GM21381 (cell line): Measurements from ENCODE around the gene PLEKHA6.

ENCODE experiments used
- ATAC-seq: cut with Tn5 transposase; IDR thresholded peaks from one replicate; pipeline ENCODE4 v1.9.1; 2021; ENCODE audit warnings: mild to moderate bottlenecking, moderate library complexity; ENCODE audit not compliant: unreplicated experiment

Gene PLEKHA6

GRCh38 chr1:204194080-204194479 is 165.6 kb downstream of the PLEKHA6 start:
- ATAC-seq, result no peak

DNA sequence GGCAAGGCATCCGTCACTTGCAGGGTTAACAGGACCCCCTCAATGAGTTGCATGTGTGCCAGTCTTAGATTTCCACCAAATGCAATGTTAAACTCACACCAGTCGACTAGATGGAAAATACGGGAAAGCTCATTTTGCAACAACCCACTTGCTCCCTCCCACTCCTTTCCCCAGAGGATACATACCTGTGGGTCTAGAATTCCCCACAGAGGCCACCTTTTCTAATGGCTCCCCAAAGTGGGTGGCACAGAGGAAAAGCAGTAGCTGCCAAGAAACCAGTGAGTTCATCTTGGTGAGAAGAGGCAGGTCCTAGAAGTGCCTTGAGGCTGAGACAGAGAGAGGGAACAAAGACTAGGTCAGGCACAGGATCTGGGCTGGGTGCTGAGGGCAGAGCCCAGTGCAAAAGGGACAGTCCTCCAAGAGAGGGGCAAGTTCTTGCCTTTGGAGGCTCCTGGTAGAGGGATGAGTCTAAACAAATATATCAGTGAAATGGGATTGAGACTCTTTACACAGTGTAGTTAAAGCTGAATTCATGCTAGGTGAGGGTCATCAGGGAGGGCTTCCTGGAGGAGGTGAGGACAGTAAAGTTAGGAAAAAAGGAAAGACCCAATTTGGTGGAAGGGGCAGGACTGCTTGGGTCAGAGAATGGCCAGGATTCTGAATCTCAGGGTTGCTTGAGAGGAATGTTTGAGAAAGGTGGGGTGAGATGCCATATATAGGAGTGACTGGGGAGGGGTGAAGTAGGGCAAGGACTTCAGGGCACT is 167.0 kb downstream of the PLEKHA6 start:
- no peak for ATAC-seq

DNA sequence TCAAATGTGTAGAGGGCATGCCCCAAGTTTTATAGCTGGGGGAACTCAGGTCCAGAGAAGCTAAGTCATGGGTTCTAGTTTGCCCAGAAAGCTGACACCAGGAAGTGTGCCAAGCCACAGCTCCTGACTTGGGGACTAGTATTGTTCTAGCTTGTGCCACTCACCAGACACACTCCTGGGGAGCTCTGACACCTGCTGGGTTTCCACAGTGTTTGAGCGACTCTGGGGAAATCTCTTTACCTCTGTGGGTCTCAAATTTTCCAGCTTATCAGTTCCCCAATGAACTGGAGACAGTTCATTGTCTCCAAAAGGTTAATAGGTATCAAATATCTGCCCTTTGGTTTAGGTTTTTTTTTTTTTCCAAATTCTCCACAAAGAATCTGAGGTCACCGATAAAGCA is 167.7 kb downstream of the PLEKHA6 start:
- no peak for ATAC-seq

DNA sequence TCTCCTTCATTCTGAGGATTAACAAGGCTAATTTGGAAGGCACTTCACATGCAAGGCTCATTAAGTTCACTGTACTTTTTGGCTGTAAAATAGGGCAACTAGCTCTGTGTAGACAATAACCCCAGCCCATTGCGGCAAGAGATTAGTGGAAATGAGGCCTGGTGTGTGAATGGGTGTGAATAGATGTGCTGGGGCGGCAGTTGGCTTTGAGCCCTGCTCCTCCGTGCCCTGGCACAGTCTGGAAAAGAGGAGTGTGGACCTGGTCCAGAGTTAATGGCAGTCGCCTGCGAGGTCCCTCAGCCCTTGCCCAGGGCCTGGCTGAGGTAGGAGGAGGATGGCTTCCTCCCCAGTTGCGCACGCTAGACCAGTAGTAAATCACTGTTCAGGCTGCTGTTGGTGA is 168.3 kb downstream of the PLEKHA6 start:
- no peak for ATAC-seq

GRCh38 chr1:204190212-204191211 is 169.2 kb downstream of the PLEKHA6 start:
- ATAC-seq, result no peak

- ATAC-seq, result no peak
These were observed 170.6 kb downstream of the PLEKHA6 start for GRCh38 chr1:204188959-204189639.

- no peak for ATAC-seq
These were observed 173.1 kb downstream of the PLEKHA6 start for GRCh38 chr1:204186597-204186996.

DNA sequence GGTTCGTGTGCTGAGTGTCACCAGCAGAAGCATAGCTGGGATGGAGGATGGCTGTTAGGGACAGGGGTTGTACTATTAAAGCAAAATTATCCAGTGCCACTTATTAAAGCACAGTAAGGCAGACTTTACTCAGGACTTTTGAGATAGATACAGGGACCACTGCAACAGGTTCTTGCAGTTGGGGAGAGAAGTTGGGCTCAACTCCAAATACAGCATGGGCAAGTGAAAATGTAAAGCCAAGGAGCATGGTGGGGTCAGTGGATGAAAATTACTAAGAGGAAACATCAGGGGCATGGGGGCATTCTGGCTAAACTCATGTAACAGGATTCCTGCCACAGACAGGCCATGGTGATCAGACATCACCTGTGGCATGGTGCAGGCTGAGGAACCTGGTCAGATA is 178.6 kb downstream of the PLEKHA6 start:
- ATAC-seq, result no peak

DNA sequence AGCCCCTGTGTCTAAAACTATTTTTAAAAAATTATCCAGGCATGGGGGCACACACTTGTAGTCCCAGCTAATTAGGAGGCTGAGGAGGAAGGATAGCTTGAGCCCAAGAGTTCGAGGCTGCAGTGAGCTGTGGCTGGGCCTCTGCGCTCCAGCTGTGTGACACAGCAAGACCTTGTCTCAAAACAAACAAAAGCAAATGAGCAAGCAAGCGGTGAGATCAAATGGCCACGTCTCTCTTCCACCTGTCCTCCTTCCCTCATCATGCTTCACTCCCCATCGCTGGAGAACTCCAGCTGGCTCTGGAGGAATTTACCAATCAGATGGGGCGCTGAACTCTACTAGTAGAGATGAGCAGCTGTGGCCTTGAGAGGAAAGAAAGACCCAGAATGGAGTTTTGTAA is 179.6 kb downstream of the PLEKHA6 start:
- ATAC-seq, result no peak

GRCh38 chr1:204178487-204179281 is 181.0 kb downstream of the PLEKHA6 start:
- ATAC-seq, result no peak

DNA sequence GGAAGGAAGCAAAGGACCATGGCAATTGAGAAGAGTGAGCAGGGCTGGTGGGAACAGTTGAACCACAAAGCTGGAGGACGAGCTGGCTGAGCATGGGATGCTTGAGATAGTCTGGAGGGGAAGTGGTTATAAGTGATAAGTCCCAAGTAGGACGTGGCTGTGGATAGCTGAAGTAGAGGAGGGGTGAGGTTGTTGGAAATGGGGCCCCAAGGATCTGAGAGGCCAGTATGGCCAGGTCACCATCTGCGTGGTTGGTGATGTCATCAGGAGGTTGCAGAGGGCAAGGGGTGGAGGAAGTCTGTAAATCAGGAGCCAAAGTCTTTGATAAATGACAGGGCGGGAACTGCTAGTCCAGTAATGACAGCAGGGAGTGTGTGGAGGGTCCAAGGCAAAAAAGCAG is 182.6 kb downstream of the PLEKHA6 start:
- ATAC-seq, result no peak

DNA sequence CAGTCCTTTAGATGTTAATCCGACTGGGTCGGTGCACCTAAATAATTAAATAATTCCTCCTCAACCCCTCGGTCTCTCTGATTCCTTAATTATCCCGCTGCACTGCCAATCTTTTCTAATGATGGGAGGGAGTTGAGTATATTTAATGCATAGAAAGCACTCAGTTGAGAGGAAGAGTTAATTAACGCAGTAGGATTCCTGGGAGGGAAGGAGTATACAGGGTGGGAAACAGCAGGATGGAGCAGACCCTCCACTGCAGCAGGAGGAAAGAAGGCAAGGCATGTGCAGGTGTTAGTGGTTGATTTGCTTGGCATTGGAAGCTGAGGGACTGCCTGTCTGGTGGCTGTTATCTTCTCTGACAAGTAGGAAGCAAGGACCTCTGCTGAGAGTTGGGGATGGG is 183.7 kb downstream of the PLEKHA6 start:
- no peak for ATAC-seq

GRCh38 chr1:204174958-204175357 is 184.8 kb downstream of the PLEKHA6 start:
- no peak for ATAC-seq

- ATAC-seq, result no peak
These were observed 187.2 kb downstream of the PLEKHA6 start for GRCh38 chr1:204172404-204173029.

- no peak for ATAC-seq
These were observed 188.0 kb downstream of the PLEKHA6 start for GRCh38 chr1:204171751-204172178.

DNA sequence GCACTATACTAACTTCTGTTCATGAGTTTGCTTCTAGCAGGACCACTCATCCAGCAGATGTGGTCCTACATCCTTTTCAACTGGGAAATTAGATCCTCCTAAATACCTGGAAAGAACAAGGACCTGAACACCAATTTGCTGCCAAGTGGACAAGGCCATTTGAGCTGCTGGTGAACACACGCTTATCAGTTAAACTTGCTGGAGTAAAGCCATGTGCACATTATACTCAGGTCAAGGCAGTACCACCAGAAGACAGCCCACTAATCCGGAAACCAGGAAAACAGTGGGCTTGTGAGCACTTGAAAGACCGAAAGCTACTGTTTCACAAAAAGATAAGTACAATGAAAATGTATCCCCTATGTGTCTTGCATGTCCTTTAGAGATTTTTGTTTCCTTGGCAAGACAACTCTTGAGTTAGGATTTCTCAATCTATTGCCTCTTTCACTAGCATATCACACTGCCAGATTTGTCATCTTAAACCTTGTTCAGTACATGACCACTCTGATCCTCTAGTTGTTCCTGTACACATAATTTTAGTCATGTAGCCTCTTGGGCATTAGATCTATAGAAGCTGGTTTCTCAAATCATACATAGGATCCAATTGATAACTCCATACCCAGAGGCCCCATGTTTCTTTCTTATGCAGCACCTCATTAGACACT is 189.1 kb downstream of the PLEKHA6 start:
- ATAC-seq, result no peak

DNA sequence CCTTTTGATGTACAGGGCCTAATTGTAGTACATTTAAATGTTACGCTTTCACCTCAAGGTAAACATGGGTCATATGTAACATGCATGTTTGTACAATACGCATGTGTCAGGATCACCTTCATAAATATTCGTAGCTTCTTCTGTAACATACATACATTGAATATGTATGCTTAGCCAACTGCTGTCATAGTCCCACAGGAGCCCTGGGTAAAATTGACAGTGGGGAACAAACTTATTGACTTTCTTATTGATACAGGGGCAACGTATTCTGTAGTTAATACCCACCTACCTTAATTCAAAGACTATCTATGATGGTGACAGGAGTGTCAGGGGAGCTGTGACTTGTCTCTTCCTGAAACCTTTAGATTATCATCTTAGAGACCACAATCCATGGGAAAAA is 189.9 kb downstream of the PLEKHA6 start:
- ATAC-seq, result no peak
